A673 (cell line): ENCODE data around the gene SLC10A3. TPM values are rescaled to one million over a fixed set of nuclear protein-coding genes. Genes with fewer than 3 reads are reported as not detected.

Source experiments
- BruUV-seq: library from RNA; stranded (reverse); fragments of 400-500 nt; replicated peaks from 2 replicates; lab custom pipeline; 2021; lab: Mats Ljungman, UMichigan
- CTCF ChIA-PET: fragments of 300-600 bp; sonication (Branson Sonifier 250); formaldehyde crosslinking; loops from one replicate; lab custom pipeline; 2022; ENCODE audit warnings: antibody characterized with exemption; lab: Charles Lee
- POLR2A ChIA-PET: fragments of 300-600 bp; sonication (Branson Sonifier 250); formaldehyde crosslinking; loops from one replicate; lab custom pipeline; 2022; ENCODE audit warnings: antibody characterized with exemption; ENCODE audit not compliant: low non-redundant PET; lab: Charles Lee
- DNase-seq: peaks from one replicate; pipeline ENCODE4 v3.0.0-alpha.2; 2015; ENCODE audit warnings: low spot score
- H3K27ac ChIP-seq: fragments of 200-600 bp; sonication (generic); 2 replicates; pipeline ENCODE4 v1.5.1; 2016; ENCODE audit warnings: mixed run types, low read depth, mild to moderate bottlenecking, mixed read lengths, antibody characterized with exemption, low read length; ENCODE audit not compliant: poor library complexity, severe bottlenecking
- H3K27me3 ChIP-seq: fragments of 200-600 bp; sonication (generic); replicated peaks from 2 replicates; pipeline ENCODE4 v1.6.1; 2017; ENCODE audit warnings: mixed run types, low read depth, mild to moderate bottlenecking, mixed read lengths, antibody characterized with exemption, low read length; ENCODE audit not compliant: insufficient read depth, poor library complexity
- H3K36me3 ChIP-seq: fragments of 200-600 bp; sonication (generic); 2 replicates; pipeline ENCODE4 v1.6.1; 2016; ENCODE audit warnings: mixed run types, mild to moderate bottlenecking, mixed read lengths, antibody characterized with exemption, low read length; ENCODE audit not compliant: insufficient read depth, poor library complexity, severe bottlenecking
- H3K4me1 ChIP-seq: fragments of 200-600 bp; sonication (generic); 2 replicates; pipeline ENCODE4 v1.6.1; 2017; ENCODE audit warnings: mixed run types, mild to moderate bottlenecking, mixed read lengths, antibody characterized with exemption, low read length; ENCODE audit not compliant: insufficient read depth, poor library complexity, severe bottlenecking
- H3K4me3 ChIP-seq: fragments of 200-600 bp; sonication (generic); 2 replicates; pipeline ENCODE4 v1.5.1; 2016; ENCODE audit warnings: low read depth, mixed run types, mild to moderate bottlenecking, mixed read lengths, low read length; ENCODE audit not compliant: poor library complexity, severe bottlenecking
- H3K9me3 ChIP-seq: fragments of 200-600 bp; sonication (generic); 2 replicates; pipeline ENCODE4 v1.6.1; 2016; ENCODE audit warnings: mixed run types, low read depth, mild to moderate bottlenecking, mixed read lengths, antibody characterized with exemption, low read length; ENCODE audit not compliant: poor library complexity, severe bottlenecking
- EZH2 ChIP-seq: fragments of 200-600 bp; sonication (generic); IDR thresholded peaks from 2 replicates; pipeline ENCODE4 v1.6.1; 2017; ENCODE audit warnings: borderline replicate concordance, low read depth, mild to moderate bottlenecking, mixed read lengths, antibody characterized with exemption, low read length; ENCODE audit not compliant: poor library complexity, severe bottlenecking
- intact Hi-C: fragments of 100-400 bp; cut with micrococcal nuclease; formaldehyde crosslinking; loops from one replicate; pipeline ENCODE4 v1.10.0; 2022; ENCODE audit not compliant: unreplicated experiment
- total RNA-seq: library from RNA; stranded (reverse); gene quantifications from 2 replicates; pipeline ENCODE4 v1.2.3, GENCODE V29; 2021
- TF ChIP-seq, protein P1 (sequence below): fragments of 300-800, 200-600 bp; sonication (generic); conservative IDR thresholded peaks from 2 replicates; pipeline ENCODE4 v1.5.1; 2017; ENCODE audit warnings: low read depth, mild to moderate bottlenecking, antibody characterized with exemption, low read length, moderate library complexity, mixed read lengths

Gene SLC10A3
- total RNA-seq, 1 experiment from 2014 or later: 9.7 TPM

DNA sequence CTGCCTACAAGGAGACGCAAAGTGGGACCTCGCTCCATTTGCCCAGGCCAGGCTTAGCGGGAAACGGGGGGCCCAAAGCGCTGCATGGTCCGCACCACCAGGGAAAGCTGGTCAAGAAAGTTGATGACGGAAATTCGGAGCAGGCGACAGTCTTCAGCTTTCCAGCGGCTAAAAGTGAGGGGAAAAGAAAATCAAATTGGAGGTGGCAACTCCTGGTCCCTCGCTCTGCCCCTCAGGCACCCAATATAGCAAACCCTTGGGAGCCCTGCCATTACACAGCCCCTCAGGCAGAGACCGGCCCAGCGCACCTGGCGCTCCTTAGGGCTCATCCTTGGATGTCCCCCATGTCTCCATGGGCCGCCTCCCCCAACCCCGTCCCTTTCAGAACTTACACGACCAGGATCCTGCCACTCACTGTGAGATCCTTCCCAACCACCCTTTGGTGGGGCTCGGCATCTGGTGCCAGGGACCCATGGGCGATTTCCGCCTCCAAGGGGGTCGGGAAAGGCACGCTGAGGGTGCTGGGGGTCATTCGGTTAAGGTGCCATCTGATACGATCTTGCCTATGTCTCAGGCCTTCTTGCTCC, 12.4 kb downstream of the SLC10A3 start:
- BruUV-seq: TSS peak; percentile 75
- POLR2A ChIA-PET: no interaction called here

DNA sequence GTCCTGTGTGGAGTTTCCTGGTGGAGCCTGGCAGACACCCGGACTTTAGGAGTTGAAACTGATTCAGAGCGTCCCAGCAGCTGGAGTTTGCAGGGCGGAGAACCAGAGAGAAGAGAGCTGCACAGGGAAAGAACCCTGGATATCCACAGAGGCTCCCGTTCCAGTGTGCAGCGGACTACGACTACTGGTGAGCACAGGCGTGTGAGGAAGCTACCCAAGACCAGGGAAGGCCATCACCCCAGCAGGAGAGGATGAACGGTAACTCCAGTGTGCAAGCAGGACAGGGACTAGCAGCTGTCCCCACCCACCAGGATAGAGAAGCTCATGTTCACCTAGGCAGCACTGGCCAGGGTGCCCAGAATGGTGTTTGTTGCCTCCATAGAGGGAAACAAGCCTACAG, 13.6 kb downstream of the SLC10A3 start:
- Histone ChIP-seq H3K4me3 (no peak overlapping the region), H3K27ac (no peak overlapping the region), H3K9me3 (no peaks in the 10 kb centered on the region), H3K36me3 (no peaks in the 10 kb centered on the region), H3K4me1 (no peaks in the 10 kb centered on the region), H3K27me3 (no peaks in the 10 kb centered on the region)
- no TSS peak for BruUV-seq
- intact Hi-C loops: no loop called here
- no peak for DNase-seq
- TF ChIP-seq, protein P1, sequence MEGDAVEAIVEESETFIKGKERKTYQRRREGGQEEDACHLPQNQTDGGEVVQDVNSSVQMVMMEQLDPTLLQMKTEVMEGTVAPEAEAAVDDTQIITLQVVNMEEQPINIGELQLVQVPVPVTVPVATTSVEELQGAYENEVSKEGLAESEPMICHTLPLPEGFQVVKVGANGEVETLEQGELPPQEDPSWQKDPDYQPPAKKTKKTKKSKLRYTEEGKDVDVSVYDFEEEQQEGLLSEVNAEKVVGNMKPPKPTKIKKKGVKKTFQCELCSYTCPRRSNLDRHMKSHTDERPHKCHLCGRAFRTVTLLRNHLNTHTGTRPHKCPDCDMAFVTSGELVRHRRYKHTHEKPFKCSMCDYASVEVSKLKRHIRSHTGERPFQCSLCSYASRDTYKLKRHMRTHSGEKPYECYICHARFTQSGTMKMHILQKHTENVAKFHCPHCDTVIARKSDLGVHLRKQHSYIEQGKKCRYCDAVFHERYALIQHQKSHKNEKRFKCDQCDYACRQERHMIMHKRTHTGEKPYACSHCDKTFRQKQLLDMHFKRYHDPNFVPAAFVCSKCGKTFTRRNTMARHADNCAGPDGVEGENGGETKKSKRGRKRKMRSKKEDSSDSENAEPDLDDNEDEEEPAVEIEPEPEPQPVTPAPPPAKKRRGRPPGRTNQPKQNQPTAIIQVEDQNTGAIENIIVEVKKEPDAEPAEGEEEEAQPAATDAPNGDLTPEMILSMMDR: no peak
- no peak for TF ChIP-seq EZH2
- POLR2A ChIA-PET: no interaction called here
- CTCF ChIA-PET: no interaction called here

More for the DNA sequence above, 12.4 kb downstream of the SLC10A3 start:
- H3K4me1 ChIP-seq: no peaks in the 10 kb centered on the region
- H3K27me3 ChIP-seq: no peaks in the 10 kb centered on the region
- CTCF ChIA-PET: no interaction called here
- no peak for DNase-seq
- no peaks in the 10 kb centered on the region for H3K9me3 ChIP-seq
- H3K4me3 ChIP-seq: peak overlapping the region; percentile 55
- intact Hi-C loops: no loop called here
- H3K36me3 ChIP-seq: no peaks in the 10 kb centered on the region
- TF ChIP-seq EZH2: no peak
- TF ChIP-seq, protein P1: no peak
- H3K27ac ChIP-seq: no peak overlapping the region

DNA sequence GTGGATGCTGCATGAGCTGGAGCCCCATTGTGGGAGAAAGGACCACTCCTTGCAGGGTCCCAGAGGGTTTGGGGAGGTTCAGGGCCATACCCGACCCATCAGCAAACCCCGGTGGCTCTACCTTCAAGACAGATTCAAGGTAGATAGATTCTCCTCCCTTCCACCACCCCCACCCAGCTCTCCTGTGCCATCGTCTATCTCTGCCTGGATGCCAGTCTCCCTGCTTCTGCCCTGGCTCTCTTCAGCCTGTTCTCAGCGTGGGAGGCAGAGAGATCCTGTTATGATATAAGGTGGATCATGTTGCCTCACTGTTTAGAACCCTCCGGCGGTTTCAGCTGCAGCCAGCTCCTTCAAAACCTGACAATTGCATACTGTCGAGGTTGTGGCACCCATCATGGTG, 16.7 kb downstream of the SLC10A3 start:
- intact Hi-C loops: no loop called here
- ChIA-PET POLR2A (no interaction called here), CTCF (no interaction called here)
- Histone ChIP-seq H3K27ac (no peak overlapping the region), H3K27me3 (no peaks in the 10 kb centered on the region), H3K36me3 (no peaks in the 10 kb centered on the region), H3K4me3 (no peak overlapping the region), H3K9me3 (no peaks in the 10 kb centered on the region), H3K4me1 (no peaks in the 10 kb centered on the region)
- no peak for TF ChIP-seq EZH2
- TF ChIP-seq, protein P1: no peak
- DNase-seq: no peak
- BruUV-seq: no TSS peak
